GM21576 (cell line): ENCODE results near the gene B9D2.
"Not testable (repeated sequence)": the region's sequence is repeated elsewhere in the genome, so short reads cannot be mapped to it uniquely, and the experiment has no call there.

Source experiments
- ATAC-seq: cut with Tn5 transposase; IDR thresholded peaks from one replicate; pipeline ENCODE4 v1.9.1; 2021; ENCODE audit warnings: mild to moderate bottlenecking, moderate library complexity; ENCODE audit not compliant: unreplicated experiment

B9D2 gene

GRCh38 chr19:41356984-41357739, 6.8 kb downstream of the B9D2 start:
- no peak for ATAC-seq

GRCh38 chr19:41355802-41356201, 8.1 kb downstream of the B9D2 start:
- ATAC-seq = no peak

GRCh38 chr19:41355035-41355434, 8.9 kb downstream of the B9D2 start:
- ATAC-seq = no peak

GRCh38 chr19:41354343-41354953, 9.5 kb downstream of the B9D2 start:
- ATAC-seq = no peak

GRCh38 chr19:41353466-41354342, 10.2 kb downstream of the B9D2 start, which contains the start of gene TGFB1:
TGFB1 (minus strand) TSS chr19:41353922; CDS start chr19:41353044, 878 bp downstream.
- ATAC-seq = peak; percentile 43

GRCh38 chr19:41352609-41353465, 11.1 kb downstream of the B9D2 start:
- ATAC-seq = no peak

- no peak for ATAC-seq
Observed at GRCh38 chr19:41352279-41352608, 11.7 kb downstream of the B9D2 start.

GRCh38 chr19:41351339-41352245, 12.4 kb downstream of the B9D2 start:
- ATAC-seq = peak; percentile 29

GRCh38 chr19:41350735-41351338, 13.1 kb downstream of the B9D2 start:
- no peak for ATAC-seq

GRCh38 chr19:41346916-41347315, 17.0 kb downstream of the B9D2 start:
- ATAC-seq = not testable (repeated sequence)

- ATAC-seq = no peak
Observed at GRCh38 chr19:41344162-41344561, 19.8 kb downstream of the B9D2 start.

- ATAC-seq = no peak
Observed at GRCh38 chr19:41341669-41342490, 22.1 kb downstream of the B9D2 start.

GRCh38 chr19:41339936-41340335, 24.0 kb downstream of the B9D2 start:
- no peak for ATAC-seq

- ATAC-seq = no peak
Observed at GRCh38 chr19:41335467-41335866, 28.5 kb downstream of the B9D2 start.

GRCh38 chr19:41334793-41335192, 29.2 kb downstream of the B9D2 start:
- no peak for ATAC-seq

GRCh38 chr19:41332468-41332867, 31.5 kb downstream of the B9D2 start:
- ATAC-seq = no peak

GRCh38 chr19:41332000-41332399, 31.9 kb downstream of the B9D2 start:
- no peak for ATAC-seq

GRCh38 chr19:41330946-41331678, 32.8 kb downstream of the B9D2 start:
- no peak for ATAC-seq
